H1 (cell line): ENCODE results near the gene NR1D2. TPM values are rescaled to one million over a fixed set of nuclear protein-coding genes. Genes with fewer than 3 reads are reported as not detected.

ENCODE experiments used
- CTCF ChIA-PET: fragments of 300-600 bp; sonication (Branson Sonifier 250); formaldehyde crosslinking; loops from one replicate; lab custom pipeline; 2021; ENCODE audit not compliant: partially characterized antibody; lab: Charles Lee
- POLR2A ChIA-PET: fragments of 300-600 bp; sonication (Branson Sonifier 250); formaldehyde crosslinking; loops from one replicate; lab custom pipeline; 2021; ENCODE audit warnings: inconsistent platforms; ENCODE audit not compliant: partially characterized antibody; lab: Charles Lee
- DNase-seq, 2 experiments: peaks; one replicate each; pipeline versions ENCODE4 v3.0.0 to v3.0.0-alpha.2; 2010 to 2022; ENCODE audit warnings: low spot score in 2 of 2, low read depth in 1 of 2, mixed read lengths in 1 of 2
- FAIRE-seq: peaks from 2 replicates; lab custom pipeline; 2011; peaks lifted over from hg19 to GRCh38; lab: Jason Lieb, UNC
- H2AFZ ChIP-seq: 2 replicates; pipeline ENCODE4 v1.8.1; 2012; ENCODE audit warnings: low read length, inconsistent platforms
- H2AK5ac ChIP-seq: 2 replicates; pipeline ENCODE4 v1.6.1; 2013; ENCODE audit warnings: low read depth, low read length
- H2BK120ac ChIP-seq: replicated peaks from 2 replicates; pipeline ENCODE3; 2013; ENCODE audit warnings: low read depth, low read length, inconsistent platforms
- H2BK12ac ChIP-seq: 2 replicates; pipeline ENCODE4 v1.6.1; 2013; ENCODE audit warnings: low read depth, low read length
- H2BK15ac ChIP-seq: 2 replicates; pipeline ENCODE4 v1.6.1; 2013; ENCODE audit warnings: low read length
- H2BK20ac ChIP-seq: 2 replicates; pipeline ENCODE4 v1.6.1; 2013; ENCODE audit warnings: low read length
- H2BK5ac ChIP-seq: 2 replicates; pipeline ENCODE4 v1.6.1; 2013; ENCODE audit warnings: low read depth, low read length
- H3K14ac ChIP-seq: 2 replicates; pipeline ENCODE4 v1.6.1; 2013; ENCODE audit warnings: inconsistent platforms; ENCODE audit not compliant: insufficient read length
- H3K18ac ChIP-seq: 2 replicates; pipeline ENCODE4 v1.6.1; 2013; ENCODE audit warnings: low read length; ENCODE audit errors: extremely low read depth
- H3K23ac ChIP-seq: 2 replicates; pipeline ENCODE4 v1.6.1; 2013; ENCODE audit warnings: inconsistent platforms; ENCODE audit not compliant: insufficient read length
- H3K23me2 ChIP-seq: 2 replicates; pipeline ENCODE4 v1.6.1; 2013; ENCODE audit warnings: low read depth, low read length
- H3K27ac ChIP-seq: 2 replicates; pipeline ENCODE4 v1.6.1; 2011; ENCODE audit warnings: low read depth, low read length, inconsistent platforms
- H3K27me3 ChIP-seq, 4 experiments: replicated peaks in 1 of 4; 1 replicate in 1 of 4; 2 replicates in 3 of 4; pipeline versions ENCODE4 v1.6.1 to v1.8.1; 2011 to 2013; ENCODE audit warnings: low read length in 3 of 4, mild to moderate bottlenecking in 3 of 4, inconsistent platforms in 2 of 4, mixed read lengths in 2 of 4, moderate library complexity in 1 of 4; ENCODE audit not compliant: control insufficient read depth in 3 of 4, insufficient read depth in 3 of 4; ENCODE audit errors: extremely low read depth in 1 of 4
- H3K36me3 ChIP-seq, 4 experiments: 2 replicates each; pipeline versions ENCODE4 v1.6.1 to v1.8.1; 2011 to 2013; ENCODE audit warnings: mild to moderate bottlenecking in 4 of 4, low read length in 3 of 4, moderate library complexity in 2 of 4, control low read depth in 1 of 4, inconsistent platforms in 1 of 4; ENCODE audit not compliant: insufficient read depth in 4 of 4, control insufficient read depth in 2 of 4
- H3K4ac ChIP-seq: replicated peaks from 2 replicates; pipeline ENCODE3; 2013; ENCODE audit warnings: low read length, low read depth, mixed read lengths, inconsistent platforms; ENCODE audit not compliant: insufficient read length
- H3K4me1 ChIP-seq, 4 experiments: replicated peaks in 1 of 4; 1 replicate in 1 of 4; 2 replicates in 3 of 4; pipeline versions ENCODE4 v1.6.1 to v1.8.1; 2011 to 2013; ENCODE audit warnings: low read length in 3 of 4, inconsistent platforms in 2 of 4, mixed read lengths in 1 of 4; ENCODE audit not compliant: insufficient read depth in 4 of 4, control insufficient read depth in 3 of 4
- H3K4me2 ChIP-seq, 2 experiments: 2 replicates each; pipeline versions ENCODE4 v1.6.1 to v1.8.1; 2011 to 2013; ENCODE audit warnings: low read depth in 2 of 2, low read length in 2 of 2, control low read depth in 1 of 2, inconsistent platforms in 1 of 2, mild to moderate bottlenecking in 1 of 2; ENCODE audit not compliant: insufficient read depth in 1 of 2
- H3K4me3 ChIP-seq, 4 experiments: fragments of 200-600, 300-600 bp in 1 of 4; sonication (generic), shearing (Covaris generic), sonication (Bioruptor Twin) in 1 of 4; 2 replicates each; pipeline versions ENCODE4 v1.5.1 to v1.8.1; 2011 to 2016; ENCODE audit warnings: low read length in 4 of 4, low read depth in 3 of 4, control low read depth in 2 of 4, inconsistent platforms in 2 of 4, mild to moderate bottlenecking in 2 of 4, mixed read lengths in 1 of 4, moderate library complexity in 1 of 4; ENCODE audit not compliant: insufficient read depth in 2 of 4; ENCODE audit errors: extremely low read depth in 1 of 4
- H3K56ac ChIP-seq: replicated peaks from 2 replicates; pipeline ENCODE3; 2013; ENCODE audit warnings: low read depth, mild to moderate bottlenecking, mixed read lengths, low read length, inconsistent platforms; ENCODE audit not compliant: insufficient read length
- H3K79me1 ChIP-seq: 2 replicates; pipeline ENCODE4 v1.6.1; 2013; ENCODE audit warnings: low read depth, low read length, control low read depth
- H3K79me2 ChIP-seq, 2 experiments: 2 replicates each; pipeline versions ENCODE4 v1.6.1 to v1.8.1; 2012 to 2013; ENCODE audit warnings: low read length in 2 of 2, mild to moderate bottlenecking in 2 of 2, inconsistent platforms in 1 of 2; ENCODE audit not compliant: insufficient read depth in 2 of 2, control insufficient read depth in 1 of 2
- H3K9ac ChIP-seq, 4 experiments: replicated peaks in 1 of 4; 1 replicate in 1 of 4; 2 replicates in 3 of 4; pipeline versions ENCODE4 v1.6.1 to v1.8.1; 2011 to 2013; ENCODE audit warnings: low read depth in 3 of 4, low read length in 3 of 4, control low read depth in 2 of 4, mild to moderate bottlenecking in 2 of 4, moderate library complexity in 2 of 4, inconsistent platforms in 1 of 4; ENCODE audit errors: extremely low read depth in 1 of 4
- H3K9me3 ChIP-seq, 2 experiments: 2 replicates each; pipeline versions ENCODE4 v1.6.1 to v1.8.1; 2012 to 2013; ENCODE audit warnings: mild to moderate bottlenecking in 2 of 2, moderate library complexity in 2 of 2, control low read depth in 1 of 2, inconsistent platforms in 1 of 2, low read depth in 1 of 2, low read length in 1 of 2, mixed read lengths in 1 of 2; ENCODE audit not compliant: insufficient read depth in 2 of 2
- H4K20me1 ChIP-seq, 2 experiments: replicated peaks in 1 of 2; 2 replicates each; pipeline versions ENCODE3 to v1.8.1; 2011 to 2013; ENCODE audit warnings: inconsistent platforms in 2 of 2, low read length in 2 of 2, mild to moderate bottlenecking in 1 of 2; ENCODE audit not compliant: insufficient read depth in 2 of 2, control insufficient read depth in 1 of 2
- H4K5ac ChIP-seq: 2 replicates; pipeline ENCODE4 v1.6.1; 2013; ENCODE audit warnings: low read length, low read depth, mixed read lengths, inconsistent platforms; ENCODE audit not compliant: insufficient read length
- H4K8ac ChIP-seq: 2 replicates; pipeline ENCODE4 v1.8.0; 2013; ENCODE audit warnings: mild to moderate bottlenecking, moderate library complexity, low read length, inconsistent platforms; ENCODE audit not compliant: insufficient read depth; ENCODE audit errors: extremely low read depth
- H4K91ac ChIP-seq: replicated peaks from 2 replicates; pipeline ENCODE3; 2013; ENCODE audit warnings: low read length, mixed read lengths, inconsistent platforms; ENCODE audit not compliant: insufficient read length
- SIX5 ChIP-seq: IDR thresholded peaks from 2 replicates; pipeline ENCODE4 v1.6.1; 2011; ENCODE audit warnings: mild to moderate bottlenecking, low read depth, low read length
- SRF ChIP-seq: IDR thresholded peaks from 2 replicates; pipeline ENCODE4 v1.6.1; 2011; ENCODE audit warnings: mild to moderate bottlenecking, low read depth, low read length, moderate library complexity
- WGBS, 2 experiments: shearing (Covaris generic) in 1 of 2; methylation state at CpG; one replicate each; pipeline versions ENCODE4 v1.1.6 to v1.1.7; 2013 to 2015; ENCODE audit warnings: low lambda C conversion rate in 2 of 2, mixed read lengths in 2 of 2, inconsistent platforms in 1 of 2, low coverage in 1 of 2, missing lambda C conversion rate in 1 of 2; ENCODE audit not compliant: insufficient replicate concordance in 2 of 2, insufficient coverage in 1 of 2, insufficient read length in 1 of 2; ENCODE audit errors: extremely low coverage in 1 of 2, missing lambda C conversion rate in 1 of 2; 5-methylcytosine and 5-hydroxymethylcytosine counted together
- polyA plus RNA-seq, 7 experiments: library from polyadenylated mRNA; depleted of rRNA in 3 of 7; stranded (reverse) in 5 of 7; unstranded in 2 of 7; fragments of >200 nt in 5 of 7; fragments of 200-250 nt in 2 of 7; gene quantifications; 1 replicate in 5 of 7; 2 replicates in 1 of 7; 4 replicates in 1 of 7; pipeline versions ENCODE4 v1.2.1 to v1.2.3, GENCODE V29; 2011 to 2013; ENCODE audit warnings: missing spikeins in 2 of 7, mixed read lengths in 2 of 7
- total RNA-seq: library from RNA; stranded (reverse); fragmentation: NEBNext Ultra II Directional; extraction: Animal tissue kit (Norgen Biotek cat#: 25700); gene quantifications from 2 replicates; pipeline ENCODE4 v1.2.1, GENCODE V29; 2021

NR1D2 gene
- total and polyA plus RNA-seq, 2 of the 8 experiments (the other 6 are each of a cell fraction or from before 2014, with no cell fraction given): 5.9 to 21.7 TPM

GRCh38 chr3:23941440-23941839, 3.6 kb upstream of the NR1D2 start:
- Histone ChIP-seq H3K79me2 (no peaks in the 10 kb centered on the region; a peak in 1 of 4 replicates), H3K14ac (no peak overlapping the region), H4K91ac (no peak overlapping the region), H3K23me2 (peaks cover 5% of the 10 kb centered on the region), H3K9ac (no peak overlapping the region), H3K18ac (no peak overlapping the region), H3K27ac (no peak overlapping the region), H2BK120ac (no peak overlapping the region), H4K20me1 (no peaks in the 10 kb centered on the region), H3K23ac (no peak overlapping the region), H2BK5ac (no peak overlapping the region), H4K5ac (no peak overlapping the region), H2AK5ac (no peak overlapping the region), H2BK15ac (no peak overlapping the region), H2AFZ (no peak overlapping the region), H3K4me3 (no peak overlapping the region), H3K36me3 (no peaks in the 10 kb centered on the region; a peak in 1 of 8 replicates), H3K56ac (no peak overlapping the region), H2BK20ac (no peak overlapping the region), H4K8ac (no peak overlapping the region), H2BK12ac (no peak overlapping the region), H3K4me1 (peaks cover 2 to 8% (median 5%) of the 10 kb centered on the region in 4 experiments; a peak in 6 of 7 replicates), H3K4me2 (no peak overlapping the region), H3K27me3 (no peaks in the 10 kb centered on the region; a peak in 1 of 7 replicates), H3K79me1 (no peaks in the 10 kb centered on the region), H3K9me3 (no peaks in the 10 kb centered on the region), H3K4ac (no peak overlapping the region)
- ChIA-PET POLR2A (interaction anchor here (0.6 to 19.1 kb wide), 3 partner anchors 11 to 799 kb away, joined by 3 to 363 read pairs (median 3); partner anchors contain the start of genes NKIRAS1 and RPL15), CTCF (interaction anchor here (0.9 to 1.8 kb wide), 2 partner anchors 14 to 53 kb away, joined by 3 to 5 read pairs; no protein-coding TSS in a partner anchor)
- no peak for FAIRE-seq
- 94% methylated on average over 4 of the region's 4 CpGs; no CpG with 5 or more reads in 1 of the 2 experiments for WGBS, 2 experiments
- DNase-seq: no peak
- no peak for TF ChIP-seq SIX5
- no peak for TF ChIP-seq SRF
